Activated CD8-positive, alpha-beta T cell treated with anti-CD3 and anti-CD28 coated beads for 36 hours (primary cell): ENCODE measurements around the gene CRYL1. TPM values are rescaled to one million over a fixed set of nuclear protein-coding genes. Genes with fewer than 3 reads are reported as not detected.

Source experiments
- ATAC-seq: fragments of 200-7000 bp; cut with Tn5 transposase; one replicate; pipeline ENCODE4 v1.10.0; 2021; ENCODE audit warnings: mild to moderate bottlenecking, moderate library complexity
- CTCF ChIA-PET: fragments of 350-600 bp; sonication (Branson Sonifier 250); formaldehyde crosslinking; loops from one replicate; lab custom pipeline; 2021; ENCODE audit warnings: antibody characterized with exemption; lab: Charles Lee
- POLR2A ChIA-PET: fragments of 350-600 bp; sonication (Branson Sonifier 250); formaldehyde crosslinking; loops from one replicate; lab custom pipeline; 2021; ENCODE audit warnings: antibody characterized with exemption; lab: Charles Lee
- DNase-seq: peaks from one replicate; pipeline ENCODE4 v3.0.0-alpha.2; 2020
- H3K27ac Mint-ChIP-seq: one replicate; pipeline ENCODE4 v1.8.0; 2021; ENCODE audit warnings: mild to moderate bottlenecking, mixed read lengths
- H3K27me3 Mint-ChIP-seq: one replicate; pipeline ENCODE4 v1.8.0; 2021; ENCODE audit warnings: mixed read lengths
- H3K36me3 Mint-ChIP-seq: one replicate; pipeline ENCODE4 v1.8.0; 2021; ENCODE audit warnings: low read depth, mixed read lengths
- H3K4me1 Mint-ChIP-seq: one replicate; pipeline ENCODE4 v1.8.0; 2021; ENCODE audit warnings: low read depth, mixed read lengths
- H3K4me3 Mint-ChIP-seq: one replicate; pipeline ENCODE4 v1.8.0; 2021; ENCODE audit warnings: mild to moderate bottlenecking, moderate library complexity, mixed read lengths
- H3K9me3 Mint-ChIP-seq: one replicate; pipeline ENCODE4 v1.8.0; 2021; ENCODE audit warnings: mixed read lengths
- intact Hi-C: fragments of 100-400 bp; cut with micrococcal nuclease; formaldehyde crosslinking; loops from one replicate; pipeline ENCODE4 v1.10.0; 2022
- total RNA-seq, 2 experiments: library from RNA; stranded (reverse); gene quantifications; one replicate each; pipeline ENCODE4 v1.2.3, GENCODE V29; 2021
- TF ChIP-seq, protein P1 (sequence below): fragments of 200-600 bp; IDR thresholded peaks from one replicate; pipeline ENCODE4 v1.8.0; 2022; ENCODE audit warnings: antibody characterized with exemption, mild to moderate bottlenecking

The CRYL1 gene
- total RNA-seq, 2 experiments from 2014 or later: 8.5 to 9.4 TPM

DNA sequence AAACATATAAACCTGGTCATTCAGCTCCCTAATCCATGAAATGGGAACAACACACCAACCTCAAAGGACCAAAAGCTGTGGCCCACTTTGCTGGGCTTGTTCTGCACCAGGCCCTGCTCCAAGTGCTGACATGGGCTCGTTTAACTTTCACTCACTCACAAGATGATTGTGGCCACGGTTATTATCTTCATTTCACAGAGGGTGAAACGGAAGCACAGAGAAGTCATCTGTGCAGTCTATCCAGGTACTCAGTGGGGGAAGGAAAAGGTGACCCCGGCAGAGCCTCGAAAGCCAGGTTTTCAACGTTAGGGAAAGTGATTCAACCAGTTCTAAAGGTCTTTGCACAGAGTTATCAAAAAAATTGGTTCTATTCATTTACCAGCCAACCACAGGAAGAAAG, 68.0 kb downstream of the CRYL1 start:
- DNase-seq: no peak
- H3K36me3 Mint-ChIP-seq: peaks cover 1% of the 10 kb centered on the region
- H3K9me3 Mint-ChIP-seq: peaks cover 2% of the 10 kb centered on the region
- H3K4me1 Mint-ChIP-seq: peaks cover 26% of the 10 kb centered on the region
- POLR2A ChIA-PET: no interaction called here
- H3K27ac Mint-ChIP-seq: no peak overlapping the region
- TF ChIP-seq, protein P1, sequence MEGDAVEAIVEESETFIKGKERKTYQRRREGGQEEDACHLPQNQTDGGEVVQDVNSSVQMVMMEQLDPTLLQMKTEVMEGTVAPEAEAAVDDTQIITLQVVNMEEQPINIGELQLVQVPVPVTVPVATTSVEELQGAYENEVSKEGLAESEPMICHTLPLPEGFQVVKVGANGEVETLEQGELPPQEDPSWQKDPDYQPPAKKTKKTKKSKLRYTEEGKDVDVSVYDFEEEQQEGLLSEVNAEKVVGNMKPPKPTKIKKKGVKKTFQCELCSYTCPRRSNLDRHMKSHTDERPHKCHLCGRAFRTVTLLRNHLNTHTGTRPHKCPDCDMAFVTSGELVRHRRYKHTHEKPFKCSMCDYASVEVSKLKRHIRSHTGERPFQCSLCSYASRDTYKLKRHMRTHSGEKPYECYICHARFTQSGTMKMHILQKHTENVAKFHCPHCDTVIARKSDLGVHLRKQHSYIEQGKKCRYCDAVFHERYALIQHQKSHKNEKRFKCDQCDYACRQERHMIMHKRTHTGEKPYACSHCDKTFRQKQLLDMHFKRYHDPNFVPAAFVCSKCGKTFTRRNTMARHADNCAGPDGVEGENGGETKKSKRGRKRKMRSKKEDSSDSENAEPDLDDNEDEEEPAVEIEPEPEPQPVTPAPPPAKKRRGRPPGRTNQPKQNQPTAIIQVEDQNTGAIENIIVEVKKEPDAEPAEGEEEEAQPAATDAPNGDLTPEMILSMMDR: no peak
- H3K27me3 Mint-ChIP-seq: no peaks in the 10 kb centered on the region
- intact Hi-C loops: no loop called here
- CTCF ChIA-PET: no interaction called here
- H3K4me3 Mint-ChIP-seq: no peak overlapping the region
- ATAC-seq: no peak

DNA sequence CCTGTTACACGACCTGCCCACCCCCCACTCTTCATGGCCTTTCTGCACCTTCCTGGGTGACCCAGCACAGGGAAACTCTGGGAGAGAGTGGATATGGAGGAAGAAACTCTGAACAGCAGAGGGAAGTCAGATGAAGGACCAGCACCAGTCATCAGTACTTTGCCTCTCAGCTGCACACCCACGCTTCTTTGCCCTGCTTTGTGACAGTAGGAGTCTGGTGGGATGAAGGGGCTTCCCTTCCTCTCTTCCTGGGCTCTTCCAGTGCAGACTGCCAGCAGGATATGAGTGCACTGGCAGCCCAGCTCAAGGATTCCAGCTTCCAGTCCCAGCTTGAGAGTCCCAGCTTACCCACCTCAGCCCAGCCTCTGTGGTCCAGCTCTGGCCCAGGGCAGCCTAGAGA, 68.9 kb downstream of the CRYL1 start:
- Mint-ChIP-seq H3K4me3 (no peak overlapping the region), H3K4me1 (peaks cover 22% of the 10 kb centered on the region), H3K36me3 (peaks cover 1% of the 10 kb centered on the region), H3K9me3 (peaks cover 2% of the 10 kb centered on the region), H3K27me3 (no peaks in the 10 kb centered on the region), H3K27ac (no peak overlapping the region)
- DNase-seq: no peak
- no peak for ATAC-seq
- intact Hi-C loops: no loop called here
- ChIA-PET POLR2A (no interaction called here), CTCF (interaction anchor here (1.7 kb wide), 1 partner anchor 40 kb away, joined by 4 read pairs; no protein-coding TSS in a partner anchor)
- TF ChIP-seq, protein P1: no peak

DNA sequence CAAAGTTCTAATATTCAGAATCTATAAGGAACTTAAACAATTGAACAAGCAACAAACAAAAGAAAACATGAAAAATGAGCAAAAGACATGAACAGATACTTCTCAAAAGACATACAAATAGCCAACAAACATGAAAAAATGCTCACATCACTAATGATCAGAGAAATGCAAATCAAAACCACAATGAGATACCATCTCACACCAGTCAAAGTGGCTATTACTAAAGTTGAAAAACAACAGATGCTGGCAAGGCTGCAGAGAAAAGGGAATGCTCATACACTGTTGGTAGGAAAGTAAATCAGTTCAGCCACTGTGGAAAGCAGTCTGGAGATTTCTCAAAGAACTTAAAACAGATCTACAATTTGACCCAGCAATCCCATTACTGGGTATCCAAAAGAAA, 74.3 kb downstream of the CRYL1 start:
- DNase-seq (no peak), ATAC-seq (no peak)
- POLR2A ChIA-PET: no interaction called here
- Mint-ChIP-seq H3K27me3 (no peaks in the 10 kb centered on the region), H3K4me1 (peaks cover 9% of the 10 kb centered on the region), H3K9me3 (peaks cover 25% of the 10 kb centered on the region), H3K36me3 (peaks cover 23% of the 10 kb centered on the region), H3K4me3 (no peak overlapping the region), H3K27ac (no peak overlapping the region)
- intact Hi-C loops: no loop called here
- CTCF ChIA-PET: no interaction called here
- TF ChIP-seq, protein P1: no peak

DNA sequence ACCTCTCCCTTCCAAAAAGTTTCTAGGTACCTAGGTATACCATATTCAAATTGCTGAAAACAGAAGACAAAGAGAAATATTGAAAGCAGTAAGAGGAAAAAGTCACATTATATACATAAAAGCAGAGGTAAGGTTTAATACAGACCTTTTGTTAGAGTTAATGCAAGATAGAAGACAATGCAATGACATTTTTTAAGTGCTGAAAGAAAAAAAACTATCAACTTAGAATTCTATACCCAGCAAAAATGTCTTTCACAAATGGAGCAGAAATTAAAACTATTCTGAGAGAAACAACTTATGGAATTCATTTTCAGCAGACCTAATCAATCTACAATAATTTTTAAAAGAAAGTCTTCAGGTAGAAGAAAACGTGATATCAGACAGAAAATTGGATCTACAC, 77.2 kb downstream of the CRYL1 start:
- Mint-ChIP-seq H3K4me3 (no peak overlapping the region), H3K27ac (no peak overlapping the region), H3K4me1 (peaks cover 9% of the 10 kb centered on the region), H3K27me3 (no peaks in the 10 kb centered on the region), H3K36me3 (peaks cover 24% of the 10 kb centered on the region), H3K9me3 (peaks cover 25% of the 10 kb centered on the region)
- ChIA-PET CTCF (no interaction called here), POLR2A (no interaction called here)
- DNase-seq: no peak
- ATAC-seq: no peak
- TF ChIP-seq, protein P1: no peak
- intact Hi-C loops: no loop called here

DNA sequence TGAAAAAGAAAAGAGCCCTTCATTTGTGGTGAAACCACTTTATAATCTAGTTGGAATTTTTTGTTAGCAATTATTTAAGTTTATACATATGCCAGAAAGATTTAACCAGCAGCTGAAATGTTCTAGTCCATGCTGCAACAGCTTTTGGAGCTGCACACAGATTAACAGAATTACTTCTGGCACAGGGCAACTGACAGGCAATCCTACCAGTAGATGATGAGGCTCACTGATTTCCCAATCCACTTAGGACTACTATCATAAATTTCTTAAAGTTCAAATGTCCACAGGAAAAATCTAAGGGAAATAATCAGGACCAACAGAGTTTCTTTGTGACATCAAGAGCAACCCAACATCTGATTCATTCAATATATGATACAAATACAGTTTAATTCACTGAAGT, 78.8 kb downstream of the CRYL1 start:
- no peak for ATAC-seq
- no peak overlapping the region for H3K27ac Mint-ChIP-seq
- ChIA-PET CTCF (no interaction called here), POLR2A (no interaction called here)
- peaks cover 24% of the 10 kb centered on the region for H3K36me3 Mint-ChIP-seq
- no peaks in the 10 kb centered on the region for H3K27me3 Mint-ChIP-seq
- H3K4me1 Mint-ChIP-seq: peaks cover 18% of the 10 kb centered on the region
- TF ChIP-seq, protein P1: no peak
- intact Hi-C loops: no loop called here
- H3K4me3 Mint-ChIP-seq: no peak overlapping the region
- DNase-seq: no peak
- H3K9me3 Mint-ChIP-seq: peaks cover 25% of the 10 kb centered on the region
